Effector CD8-positive, alpha-beta T cell (primary cell): ENCODE measurements around the gene PDPK1.
"Not testable (repeated sequence)": the region's sequence is repeated elsewhere in the genome, so short reads cannot be mapped to it uniquely, and the experiment has no call there.

Experiments
- DNase-seq: peaks from one replicate; lab custom pipeline; 2025; lab: John Stamatoyannopoulos, UW

PDPK1 gene

GRCh38 chr16:2523801-2524231 is 14.0 kb upstream of the PDPK1 start:
- DNase-seq, result no peak

GRCh38 chr16:2524339-2524938 is 13.4 kb upstream of the PDPK1 start:
- no peak for DNase-seq

- DNase-seq, result no peak
Observed at GRCh38 chr16:2526135-2526534, 11.7 kb upstream of the PDPK1 start.

- no peak for DNase-seq
Observed at GRCh38 chr16:2527071-2527783, 10.6 kb upstream of the PDPK1 start.

- no peak for DNase-seq
Observed at GRCh38 chr16:2527784-2528100, 10.1 kb upstream of the PDPK1 start.

GRCh38 chr16:2528161-2529060 is 9.4 kb upstream of the PDPK1 start:
- DNase-seq, result no peak

GRCh38 chr16:2529061-2529931 is 8.5 kb upstream of the PDPK1 start:
- DNase-seq, result no peak

GRCh38 chr16:2529961-2530628 is 7.7 kb upstream of the PDPK1 start:
- no peak for DNase-seq

GRCh38 chr16:2530629-2531318 is 7.0 kb upstream of the PDPK1 start:
- DNase-seq, result no peak

GRCh38 chr16:2531371-2531695 is 6.5 kb upstream of the PDPK1 start, which contains the start of gene CEMP1:
Gene CEMP1 (minus strand): TSS chr16:2531408. CDS start chr16:2531073, 335 bp downstream.
- no peak for DNase-seq

GRCh38 chr16:2531696-2532493 is 5.9 kb upstream of the PDPK1 start:
- DNase-seq, result peak; percentile 95

- peak; percentile 49 for DNase-seq
Observed at GRCh38 chr16:2532494-2533141, 5.2 kb upstream of the PDPK1 start.

- not testable (repeated sequence) for DNase-seq
Observed at GRCh38 chr16:2533142-2533755, 4.6 kb upstream of the PDPK1 start.

- no peak for DNase-seq
Observed at GRCh38 chr16:2533912-2534311, 3.9 kb upstream of the PDPK1 start.

- DNase-seq, result not testable (repeated sequence)
Observed at GRCh38 chr16:2534335-2534734, 3.5 kb upstream of the PDPK1 start.

GRCh38 chr16:2535625-2536013 is 2.2 kb upstream of the PDPK1 start:
- no peak for DNase-seq

GRCh38 chr16:2539192-2539844 is 1.5 kb downstream of the PDPK1 start:
- DNase-seq, result not testable (repeated sequence)

- not testable (repeated sequence) for DNase-seq
Observed at GRCh38 chr16:2539845-2540458, 2.1 kb downstream of the PDPK1 start.
